Brain microvascular endothelial cell (primary cell): ENCODE results near the gene NCKAP1.
A peak's percentile ranks its signal among the peaks of the same experiment; 100 is the strongest.
"Not testable (repeated sequence)": the region's sequence is repeated elsewhere in the genome, so short reads cannot be mapped to it uniquely, and the experiment has no call there.

ENCODE experiments used
- DNase-seq: peaks from one replicate; pipeline ENCODE4 v3.0.0-alpha.2; 2020
- H3K27ac ChIP-seq: fragments of 250-450 bp; sonication (Bioruptor Pico); 2 replicates; pipeline ENCODE4 v1.5.1; 2020; ENCODE audit warnings: mild to moderate bottlenecking, moderate library complexity
- H3K27me3 ChIP-seq: fragments of 250-450 bp; sonication (Bioruptor Pico); replicated peaks from 2 replicates; pipeline ENCODE4 v1.5.1; 2020; ENCODE audit warnings: mild to moderate bottlenecking
- H3K36me3 ChIP-seq: fragments of 250-450 bp; sonication (Bioruptor Pico); replicated peaks from 2 replicates; pipeline ENCODE4 v1.5.1; 2020; ENCODE audit warnings: mild to moderate bottlenecking
- H3K4me3 ChIP-seq: 2 replicates; pipeline ENCODE4 v1.5.1; 2011; ENCODE audit warnings: low read depth, mild to moderate bottlenecking, control low read depth, low read length, moderate library complexity
- in situ Hi-C: cut with HindIII; loops from 2 replicates; pipeline ENCODE4 v1.10.0; 2017; ENCODE audit warnings: low sequenced_read_pairs, low pct_ligation_motif_present
- TF ChIP-seq, protein P1 (sequence below): IDR thresholded peaks from 2 replicates; pipeline ENCODE4 v1.5.1; 2011; ENCODE audit warnings: low read depth, mild to moderate bottlenecking, moderate library complexity, low read length, control low read depth, inconsistent platforms; ENCODE audit errors: missing control alignments

The NCKAP1 gene

DNA sequence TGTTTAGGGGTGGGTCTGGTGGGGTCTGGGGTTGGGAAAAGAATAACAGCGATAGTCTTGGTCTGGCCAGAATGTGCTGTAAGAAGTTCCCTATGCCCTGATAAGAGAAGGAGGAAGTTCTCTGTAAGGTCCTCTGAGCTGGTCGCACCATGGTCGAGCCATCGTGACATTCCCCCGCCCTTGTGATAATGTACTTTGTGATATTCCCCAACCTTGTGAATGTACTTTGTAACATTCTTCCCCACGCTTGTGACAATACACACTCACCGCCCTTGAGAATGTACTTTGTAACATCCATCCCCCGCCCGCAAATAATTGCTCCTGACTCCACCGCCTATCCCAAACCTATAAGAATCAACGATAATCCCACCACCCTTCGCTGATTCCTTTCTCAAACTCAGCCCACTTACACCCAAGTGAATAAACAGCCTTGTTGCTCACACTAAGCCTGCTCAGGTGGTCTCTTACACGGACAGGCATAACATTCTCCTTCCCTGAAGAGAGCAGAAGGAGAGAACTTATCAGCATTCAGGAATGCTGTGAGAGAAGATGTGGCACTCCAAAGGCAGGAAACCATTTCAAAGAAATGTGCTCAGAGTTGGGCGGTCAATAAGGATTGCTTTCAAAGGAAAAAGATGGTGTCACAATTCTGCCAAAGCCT lies 22.4 kb upstream of the NCKAP1 start:
- in situ Hi-C loops = no loop called here
- no peaks in the 10 kb centered on the region for H3K27me3 ChIP-seq
- H3K36me3 ChIP-seq = no peaks in the 10 kb centered on the region
- no peak overlapping the region for H3K27ac ChIP-seq
- H3K4me3 ChIP-seq = no peak overlapping the region
- TF ChIP-seq, protein P1, sequence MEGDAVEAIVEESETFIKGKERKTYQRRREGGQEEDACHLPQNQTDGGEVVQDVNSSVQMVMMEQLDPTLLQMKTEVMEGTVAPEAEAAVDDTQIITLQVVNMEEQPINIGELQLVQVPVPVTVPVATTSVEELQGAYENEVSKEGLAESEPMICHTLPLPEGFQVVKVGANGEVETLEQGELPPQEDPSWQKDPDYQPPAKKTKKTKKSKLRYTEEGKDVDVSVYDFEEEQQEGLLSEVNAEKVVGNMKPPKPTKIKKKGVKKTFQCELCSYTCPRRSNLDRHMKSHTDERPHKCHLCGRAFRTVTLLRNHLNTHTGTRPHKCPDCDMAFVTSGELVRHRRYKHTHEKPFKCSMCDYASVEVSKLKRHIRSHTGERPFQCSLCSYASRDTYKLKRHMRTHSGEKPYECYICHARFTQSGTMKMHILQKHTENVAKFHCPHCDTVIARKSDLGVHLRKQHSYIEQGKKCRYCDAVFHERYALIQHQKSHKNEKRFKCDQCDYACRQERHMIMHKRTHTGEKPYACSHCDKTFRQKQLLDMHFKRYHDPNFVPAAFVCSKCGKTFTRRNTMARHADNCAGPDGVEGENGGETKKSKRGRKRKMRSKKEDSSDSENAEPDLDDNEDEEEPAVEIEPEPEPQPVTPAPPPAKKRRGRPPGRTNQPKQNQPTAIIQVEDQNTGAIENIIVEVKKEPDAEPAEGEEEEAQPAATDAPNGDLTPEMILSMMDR = no peak
- no peak for DNase-seq

DNA sequence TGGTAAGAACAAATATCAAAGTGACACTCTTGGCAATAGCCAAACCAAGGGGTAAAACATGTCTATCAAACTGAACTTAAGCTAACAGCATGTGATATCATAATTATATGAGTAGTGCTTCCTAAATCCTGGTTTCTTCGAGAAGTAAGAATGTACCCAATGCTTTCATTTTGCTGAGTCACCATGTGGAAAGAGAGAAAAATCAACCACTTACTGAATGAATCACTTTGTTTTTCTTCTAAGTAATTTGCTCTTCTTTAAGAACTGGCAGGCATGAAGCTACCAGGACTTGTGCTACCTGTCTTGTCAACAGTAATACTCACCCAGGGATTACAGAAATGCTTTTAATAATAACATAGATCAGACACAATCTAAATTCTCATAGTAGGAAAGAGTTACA lies 21.3 kb upstream of the NCKAP1 start:
- Histone ChIP-seq H3K27me3 (no peaks in the 10 kb centered on the region), H3K36me3 (no peaks in the 10 kb centered on the region), H3K27ac (peak overlapping the region; percentile 47), H3K4me3 (no peak overlapping the region)
- in situ Hi-C loops = no loop called here
- DNase-seq = peak; percentile 70
- TF ChIP-seq, protein P1 = no peak

DNA sequence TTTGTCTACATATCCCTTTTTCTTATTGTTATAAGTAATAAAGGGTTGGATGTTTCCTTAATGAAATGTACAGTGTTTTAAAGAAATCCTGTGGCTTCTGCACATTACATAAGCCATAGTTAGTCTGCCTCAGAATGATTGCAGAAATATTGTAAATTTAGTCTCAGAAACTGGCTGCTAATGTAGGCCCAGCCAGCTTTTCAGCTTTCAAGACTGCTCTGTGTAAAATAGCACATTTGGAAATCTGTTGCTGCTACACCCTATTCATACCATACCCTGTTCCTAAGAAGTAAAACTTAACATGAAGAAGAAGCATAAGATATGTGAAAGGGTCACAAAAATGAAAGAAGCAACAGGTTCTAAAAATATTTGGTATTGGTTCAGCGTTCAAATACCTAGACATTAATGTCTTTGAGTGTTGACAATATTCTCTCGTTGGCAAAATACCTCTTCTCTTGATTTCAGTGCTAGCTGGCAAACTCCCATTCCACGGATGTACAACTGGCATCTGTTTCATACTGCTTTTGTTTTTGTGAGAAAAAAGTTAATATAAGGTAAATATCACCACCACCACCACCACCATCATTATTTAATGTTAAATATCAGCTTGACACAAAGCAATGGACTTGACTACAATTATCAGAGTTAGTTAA lies 19.2 kb upstream of the NCKAP1 start:
- no peak overlapping the region for H3K4me3 ChIP-seq
- H3K36me3 ChIP-seq = no peaks in the 10 kb centered on the region
- no peaks in the 10 kb centered on the region for H3K27me3 ChIP-seq
- no peak for DNase-seq
- H3K27ac ChIP-seq = no peak overlapping the region
- TF ChIP-seq, protein P1 = no peak
- in situ Hi-C loops = no loop called here

DNA sequence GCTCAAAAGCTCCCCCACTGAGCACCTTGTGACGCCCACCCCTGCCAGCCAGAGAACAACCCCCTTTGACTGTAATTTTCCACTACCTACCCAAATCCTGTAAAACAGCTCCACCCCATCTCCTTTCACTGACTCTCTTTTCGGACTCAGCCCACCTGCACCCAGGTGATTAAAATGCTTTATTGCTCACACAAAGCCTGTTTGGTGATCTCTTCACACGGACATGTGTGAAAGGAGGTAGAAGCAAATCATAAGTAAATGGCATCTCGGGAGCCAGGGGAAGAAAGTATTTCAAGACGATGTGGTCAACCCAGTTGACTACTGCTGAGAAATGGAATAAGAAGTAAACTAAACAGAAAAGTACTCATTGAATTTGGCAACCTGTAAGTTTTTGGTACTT lies 11.2 kb upstream of the NCKAP1 start:
- no peak for DNase-seq
- Histone ChIP-seq H3K36me3 (no peaks in the 10 kb centered on the region), H3K4me3 (no peak overlapping the region), H3K27ac (no peak overlapping the region), H3K27me3 (no peaks in the 10 kb centered on the region)
- TF ChIP-seq, protein P1 = no peak
- in situ Hi-C loops = no loop called here

DNA sequence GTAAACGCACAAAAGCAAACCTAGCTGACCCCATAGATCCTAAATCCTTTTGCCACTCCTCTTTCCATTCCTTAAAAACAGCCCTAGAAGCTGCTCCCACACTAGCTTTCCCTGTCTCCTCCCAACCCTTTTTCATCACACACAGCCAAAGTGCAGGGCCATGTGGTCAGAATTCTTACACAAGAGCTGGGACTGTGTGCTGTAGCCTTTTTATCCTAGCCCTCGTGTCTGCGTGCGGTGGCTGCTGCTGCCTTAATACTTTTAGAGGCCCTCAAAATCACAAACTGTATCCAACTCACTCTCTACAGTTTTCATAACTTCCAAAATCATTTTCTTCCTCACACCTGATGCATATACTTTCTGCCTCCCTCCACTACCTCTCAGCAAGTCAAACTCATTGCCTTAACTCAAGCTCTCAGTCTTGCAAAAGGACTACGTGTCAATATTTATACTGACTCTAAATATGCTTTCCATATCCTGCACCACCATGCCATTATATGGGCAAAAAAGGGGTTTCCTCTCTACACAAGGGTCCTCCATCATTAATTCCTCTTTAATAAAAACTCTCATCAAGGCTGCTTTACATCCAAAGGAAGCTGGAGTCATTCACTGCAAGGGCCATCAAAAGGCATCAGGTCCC lies 9.3 kb upstream of the NCKAP1 start:
- H3K4me3 ChIP-seq, H3K36me3 ChIP-seq, in situ Hi-C loops, H3K27me3 ChIP-seq, DNase-seq, H3K27ac ChIP-seq: not testable (repeated sequence)

DNA sequence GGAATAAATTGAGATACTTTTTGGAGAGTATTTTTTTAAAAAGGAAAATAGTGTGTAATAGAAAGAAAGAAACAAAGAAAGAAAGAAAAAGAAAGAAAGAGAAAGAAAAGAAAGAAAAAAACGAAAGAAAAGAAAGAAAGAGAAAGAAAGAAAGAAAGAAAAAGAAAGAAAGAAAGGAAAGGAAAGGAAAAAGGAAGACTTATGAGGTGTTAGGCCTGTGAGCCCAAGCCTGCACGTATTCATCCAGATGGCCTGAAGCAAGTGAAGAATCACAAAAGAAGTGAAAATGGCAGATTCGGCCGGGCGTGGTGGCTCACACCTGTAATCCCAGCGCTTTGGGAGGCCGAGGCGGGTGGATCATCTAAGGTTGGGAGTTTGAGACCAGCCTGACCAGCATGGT lies 5.3 kb upstream of the NCKAP1 start:
- in situ Hi-C loops, DNase-seq, H3K36me3 ChIP-seq, H3K27ac ChIP-seq, H3K27me3 ChIP-seq, H3K4me3 ChIP-seq: not testable (repeated sequence)
